Ovary (tissue), 9 donors: ENCODE data around the gene CENPX. TPM values are rescaled to one million over a fixed set of nuclear protein-coding genes. Genes with fewer than 3 reads are reported as not detected.
A peak's percentile ranks its signal among the peaks of the same experiment; 100 is the strongest.

Experiments
- DNase-seq, 5 donors: peaks; one replicate each; pipeline ENCODE4 v3.0.0-alpha.2; 2019 to 2020
- H3K27ac ChIP-seq, 2 donors: fragments of 200-600 bp; one replicate each; pipeline versions ENCODE4 v1.5.1 to v1.8.0; 2019 to 2022
- H3K27me3 ChIP-seq: fragments of 200-600 bp; one replicate; pipeline ENCODE4 v1.8.0; 2022
- H3K36me3 ChIP-seq: fragments of 200-600 bp; sonication (generic); one replicate; pipeline ENCODE4 v1.5.1; 2019
- H3K4me1 ChIP-seq: one replicate; pipeline ENCODE4 v1.8.1; 2013; ENCODE audit warnings: mild to moderate bottlenecking, moderate library complexity; ENCODE audit not compliant: insufficient read depth
- H3K4me3 ChIP-seq: fragments of 200-600 bp; sonication (generic); one replicate; pipeline ENCODE4 v1.5.1; 2017
- H3K9me3 ChIP-seq, 2 donors: fragments of 200-600 bp in 1 of 2; sonication (generic) in 1 of 2; one replicate each; pipeline versions ENCODE4 v1.5.1 to v1.8.1; 2013 to 2019; ENCODE audit warnings: mild to moderate bottlenecking in 1 of 2, moderate library complexity in 1 of 2
- CTCF ChIP-seq, 3 donors: fragments of 450-650 bp in 2 of 3; fragments of 200-600 bp in 1 of 3; IDR thresholded peaks; one replicate each; pipeline versions ENCODE4 v1.5.1 to v1.8.0; 2016 to 2022; ENCODE audit warnings: antibody characterized with exemption in 3 of 3, mild to moderate bottlenecking in 1 of 3
- EP300 ChIP-seq: sonication (generic); formaldehyde crosslinking; IDR thresholded peaks from one replicate; pipeline ENCODE4 v1.6.1; 2017; ENCODE audit warnings: antibody characterized with exemption
- POLR2A ChIP-seq: fragments of 450-650 bp; IDR thresholded peaks from one replicate; pipeline ENCODE4 v1.6.1; 2017; ENCODE audit warnings: antibody characterized with exemption, mild to moderate bottlenecking, moderate library complexity
- WGBS, 3 donors: extraction: QIAGEN DNeasy Blood & Tissue Kit in 1 of 3; methylation state at CpG; one replicate each; pipeline versions ENCODE4 v1.1.5 to v1.1.7; 2013 to 2017; 5-methylcytosine and 5-hydroxymethylcytosine counted together
- intact Hi-C, 4 donors: fragments of 100-400 bp; cut with DNase I; formaldehyde crosslinking; loops; one replicate each; pipeline versions ENCODE4 v1.11.0 to v1.15.1; 2022 to 2023
- polyA plus RNA-seq, 2 donors: library from polyadenylated mRNA; stranded (reverse); fragments of 200-250 nt in 1 of 2; fragments of 350-450 nt in 1 of 2; fragmentation: Illumina TruSeq in 1 of 2; extraction: RNeasy Lipid Tissue Mini Kit (QIAGEN cat#74804) in 1 of 2; gene quantifications; one replicate each; pipeline ENCODE4 v1.2.3, GENCODE V29; 2013 to 2014
- total RNA-seq, 7 donors: library from RNA; depleted of rRNA in 2 of 7; stranded (reverse); fragments of >200 nt in 2 of 7; fragmentation: NEBNext Ultra II Directional in 3 of 7; extraction: Animal tissue kit (Norgen Biotek cat#: 25700) in 3 of 7; gene quantifications; one replicate each; pipeline versions ENCODE4 v1.1.0 to v1.2.4, GENCODE V29; 2016 to 2023
- donor health status: DM: no; HTN: no; CAD: no; lungs with moderate emphysema.
- donor health status: DM: no; HTN: no; CAD: no.
- donor health status: Bipolar disorder and iron deficiency.
- donor health status: DM: yes; HTN: yes; CAD: no.
- donor health status: DM: no; HTN: no; CAD: no.
- donor health status: DM: yes; HTN: yes; CAD: no.

CENPX gene
- total and polyA plus RNA-seq, 9 donors: 3.3 to 68.8 (median 35.3) TPM

- intact Hi-C loops: loop anchor here in 1 of 4 donors (5.0 kb wide), 1 partner anchor 42 kb away; the partner anchor contains the start of gene NOTUM
- TF ChIP-seq POLR2A (no peak), CTCF (IDR thresholded peaks at IDR 0.05) (no peak), EP300 (no peak)
- H3K4me1 ChIP-seq: peaks cover 7% of the 10 kb centered on the region
Observed at GRCh38 chr17:82004517-82005455, 17.9 kb downstream of the CENPX start.

GRCh38 chr17:82003411-82004381 is 19.0 kb downstream of the CENPX start:
- 19 to 27% (median 23%) methylated on average over 42 to 53 of the region's 53 CpGs for WGBS, 3 donors
- Histone ChIP-seq H3K4me3 (no peak overlapping the region), H3K4me1 (peaks cover 7% of the 10 kb centered on the region), H3K9me3 (no peaks in the 10 kb centered on the region), H3K27ac (no peak overlapping the region), H3K27me3 (no peaks in the 10 kb centered on the region), H3K36me3 (no peaks in the 10 kb centered on the region)
- peak; percentile 68 to 80 (median 79) for DNase-seq
- intact Hi-C loops: loop anchor here in 1 of 4 donors (5.0 kb wide), 1 partner anchor 41 kb away; the partner anchor contains the start of gene NOTUM
- TF ChIP-seq EP300: no peak
- TF ChIP-seq CTCF (IDR thresholded peaks at IDR 0.05): no peak
- TF ChIP-seq POLR2A: no peak

More at GRCh38 chr17:82004517-82005455, 17.9 kb downstream of the CENPX start:
- H3K27ac ChIP-seq: no peak overlapping the region
- no peak overlapping the region for H3K4me3 ChIP-seq
- no peak for DNase-seq
- no peaks in the 10 kb centered on the region for H3K36me3 ChIP-seq
- H3K9me3 ChIP-seq: no peaks in the 10 kb centered on the region
- H3K27me3 ChIP-seq: no peaks in the 10 kb centered on the region
- 91 to 94% (median 92%) methylated on average over 39 to 41 of the region's 41 CpGs for WGBS, 3 donors

GRCh38 chr17:82001571-82002056 is 21.1 kb downstream of the CENPX start:
- TF ChIP-seq POLR2A: no peak
- no peak for TF ChIP-seq CTCF (IDR thresholded peaks at IDR 0.05)
- no peak for TF ChIP-seq EP300
- Histone ChIP-seq H3K4me1 (peaks cover 7% of the 10 kb centered on the region), H3K36me3 (no peaks in the 10 kb centered on the region), H3K27ac (no peak overlapping the region), H3K9me3 (no peaks in the 10 kb centered on the region), H3K4me3 (no peak overlapping the region), H3K27me3 (no peaks in the 10 kb centered on the region)
- intact Hi-C loops: loop anchor here in 1 of 4 donors (5.0 kb wide), 1 partner anchor 39 kb away; the partner anchor contains the start of gene NOTUM
- whole genome bisulfite sequencing, 3 donors: 85 to 92% (median 87%) methylated on average over 16 to 17 of the region's 17 CpGs
- no peak for DNase-seq
